ENCODE results near the gene ZNF280D. TPM values are rescaled to one million over a fixed set of nuclear protein-coding genes. Genes with fewer than 3 reads are reported as not detected.

Gene ZNF280D
- total RNA-seq, 1 experiment from 2014 or later = 25.3 TPM

DNA sequence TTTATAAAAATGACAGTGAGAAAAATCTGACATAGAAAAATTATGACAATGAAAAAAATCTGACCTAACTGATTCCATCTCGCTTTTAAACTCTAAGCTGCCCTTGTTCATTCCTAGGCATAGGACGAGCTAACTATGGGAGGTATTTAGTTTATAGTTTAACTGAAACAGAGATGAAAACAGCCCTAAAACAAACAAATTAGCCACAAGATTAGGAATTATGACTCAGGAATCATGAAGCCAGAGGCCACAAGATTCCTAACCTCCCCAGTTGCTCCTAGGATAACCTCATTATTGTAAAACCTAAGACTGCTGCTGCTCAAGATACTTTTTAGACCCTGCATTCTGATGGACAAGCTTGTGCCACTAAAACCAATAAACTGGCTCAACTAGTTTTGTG is 145.6 kb downstream of the ZNF280D start:
- RAD21 ChIA-PET (ENCODE audit: low non-redundant PET in 1 of 2, low total read pairs in 2 of 2, uncharacterized antibody in 2 of 2, unreplicated experiment in 2 of 2) = no interaction called here
- BruUV-seq (replicated peaks) = no TSS peak
- no peaks in the 10 kb centered on the region for H3K4me1 ChIP-seq (ENCODE audit: control insufficient read depth in 1 of 2, insufficient read depth in 2 of 2, low read length in 2 of 2)
- POLR2A ChIA-PET = no interaction called here
- H3K27me3 ChIP-seq (ENCODE audit: insufficient read depth, low read length) = no peaks in the 10 kb centered on the region
- no peak for DNase-seq (ENCODE audit: low read depth, low spot score)
- no peaks in the 10 kb centered on the region for H3K9me2 ChIP-seq (ENCODE audit: insufficient read depth)
- no peaks in the 10 kb centered on the region for H3K79me2 ChIP-seq (ENCODE audit: insufficient read depth, low read length)
- no peaks in the 10 kb centered on the region for H3K36me3 ChIP-seq (ENCODE audit: control insufficient read depth in 1 of 2, insufficient read depth in 2 of 2, low read length in 2 of 2)
- H3K9me3 ChIP-seq (ENCODE audit: control insufficient read depth in 1 of 2, insufficient read depth in 1 of 2, low read depth in 1 of 2, low read length in 2 of 2) = peaks cover 2 to 9% of the 10 kb centered on the region in 2 experiments; a peak in 1 of 4 replicates
- CTCF ChIA-PET = no interaction called here
- H3K4me2 ChIP-seq (ENCODE audit: low read length) = no peak overlapping the region
- no peaks in the 10 kb centered on the region for H4K20me1 ChIP-seq (ENCODE audit: insufficient read depth)
- ATAC-seq = no peak
- no peak overlapping the region for H3K27ac ChIP-seq (ENCODE audit: low read depth, low read length)
- no peak overlapping the region for H3K9ac ChIP-seq (ENCODE audit: low read length)
- H2AFZ ChIP-seq (ENCODE audit: low read depth, low read length, poor library complexity, severe bottlenecking) = no peak overlapping the region
- no peak overlapping the region for H3K4me3 ChIP-seq (replicated peaks in 1 of 2; ENCODE audit: low read depth in 1 of 2, low read length in 2 of 2)
- TF ChIP-seq FOSL1 (IDR thresholded peaks at IDR 0.05; ENCODE audit: low read depth) (no peak), ELF1 (IDR thresholded peaks at IDR 0.05; ENCODE audit: borderline replicate concordance, low read depth) (no peak), EGR1 (IDR thresholded peaks at IDR 0.05; ENCODE audit: low read depth) (no peak), SIN3A (IDR thresholded peaks at IDR 0.05; ENCODE audit: low read depth) (no peak), ZNF274 (IDR thresholded peaks at IDR 0.05; ENCODE audit: low read depth, low read length) (no peak), YY1 (IDR thresholded peaks at IDR 0.05; ENCODE audit: extremely low read depth, insufficient replicate concordance, low read depth, low read length) (no peak), JUND (IDR thresholded peaks at IDR 0.05) (no peak), EZH2 (IDR thresholded peaks at IDR 0.05) (no peak)
- intact Hi-C loops (cut with micrococcal nuclease) = no loop called here

DNA sequence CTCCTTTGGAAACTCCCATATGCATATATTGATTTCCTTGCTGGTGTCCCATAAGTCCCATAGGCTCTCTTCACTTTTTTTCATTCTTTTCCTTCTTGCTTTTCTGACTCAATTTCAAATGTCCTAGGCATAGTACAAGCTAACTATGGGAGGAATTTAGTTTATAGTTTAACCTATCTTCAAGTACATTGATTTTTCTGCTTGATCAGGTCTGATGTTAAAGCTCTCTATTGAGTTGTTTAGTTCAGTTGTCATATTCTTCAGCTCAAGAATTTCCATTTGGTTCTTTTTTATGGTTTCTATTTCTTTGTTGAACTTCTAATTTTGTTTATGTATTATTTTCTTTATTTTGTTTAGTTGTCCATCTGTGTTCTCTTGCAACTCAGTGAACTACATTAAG is 147.1 kb downstream of the ZNF280D start:
- DNase-seq (ENCODE audit: low read depth, low spot score) (no peak), ATAC-seq (no peak)
- Histone ChIP-seq H3K9ac (ENCODE audit: low read length) (no peak overlapping the region), H3K79me2 (ENCODE audit: insufficient read depth, low read length) (no peaks in the 10 kb centered on the region), H3K4me2 (ENCODE audit: low read length) (no peak overlapping the region), H4K20me1 (ENCODE audit: insufficient read depth) (no peaks in the 10 kb centered on the region), H3K4me1 (ENCODE audit: control insufficient read depth in 1 of 2, insufficient read depth in 2 of 2, low read length in 2 of 2) (no peaks in the 10 kb centered on the region), H3K27me3 (ENCODE audit: insufficient read depth, low read length) (no peaks in the 10 kb centered on the region), H3K9me3 (ENCODE audit: control insufficient read depth in 1 of 2, insufficient read depth in 1 of 2, low read depth in 1 of 2, low read length in 2 of 2) (peaks cover 2 to 9% of the 10 kb centered on the region in 2 experiments; a peak in 1 of 4 replicates), H3K36me3 (ENCODE audit: control insufficient read depth in 1 of 2, insufficient read depth in 2 of 2, low read length in 2 of 2) (no peaks in the 10 kb centered on the region), H3K4me3 (replicated peaks in 1 of 2; ENCODE audit: low read depth in 1 of 2, low read length in 2 of 2) (no peak overlapping the region), H3K27ac (ENCODE audit: low read depth, low read length) (no peak overlapping the region), H2AFZ (ENCODE audit: low read depth, low read length, poor library complexity, severe bottlenecking) (no peak overlapping the region), H3K9me2 (ENCODE audit: insufficient read depth) (no peaks in the 10 kb centered on the region)
- BruUV-seq (replicated peaks) = no TSS peak
- ChIA-PET POLR2A (no interaction called here), RAD21 (ENCODE audit: low non-redundant PET in 1 of 2, low total read pairs in 2 of 2, uncharacterized antibody in 2 of 2, unreplicated experiment in 2 of 2) (no interaction called here), CTCF (no interaction called here)
- intact Hi-C loops (cut with micrococcal nuclease) = no loop called here
- TF ChIP-seq, protein P1, sequence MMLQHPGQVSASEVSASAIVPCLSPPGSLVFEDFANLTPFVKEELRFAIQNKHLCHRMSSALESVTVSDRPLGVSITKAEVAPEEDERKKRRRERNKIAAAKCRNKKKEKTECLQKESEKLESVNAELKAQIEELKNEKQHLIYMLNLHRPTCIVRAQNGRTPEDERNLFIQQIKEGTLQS (IDR thresholded peaks at IDR 0.05) = no peak
- no peak for TF ChIP-seq FOSL1 (IDR thresholded peaks at IDR 0.05; ENCODE audit: low read depth)
- TF ChIP-seq ZFX (IDR thresholded peaks at IDR 0.05) = no peak
- TF ChIP-seq, protein P2, sequence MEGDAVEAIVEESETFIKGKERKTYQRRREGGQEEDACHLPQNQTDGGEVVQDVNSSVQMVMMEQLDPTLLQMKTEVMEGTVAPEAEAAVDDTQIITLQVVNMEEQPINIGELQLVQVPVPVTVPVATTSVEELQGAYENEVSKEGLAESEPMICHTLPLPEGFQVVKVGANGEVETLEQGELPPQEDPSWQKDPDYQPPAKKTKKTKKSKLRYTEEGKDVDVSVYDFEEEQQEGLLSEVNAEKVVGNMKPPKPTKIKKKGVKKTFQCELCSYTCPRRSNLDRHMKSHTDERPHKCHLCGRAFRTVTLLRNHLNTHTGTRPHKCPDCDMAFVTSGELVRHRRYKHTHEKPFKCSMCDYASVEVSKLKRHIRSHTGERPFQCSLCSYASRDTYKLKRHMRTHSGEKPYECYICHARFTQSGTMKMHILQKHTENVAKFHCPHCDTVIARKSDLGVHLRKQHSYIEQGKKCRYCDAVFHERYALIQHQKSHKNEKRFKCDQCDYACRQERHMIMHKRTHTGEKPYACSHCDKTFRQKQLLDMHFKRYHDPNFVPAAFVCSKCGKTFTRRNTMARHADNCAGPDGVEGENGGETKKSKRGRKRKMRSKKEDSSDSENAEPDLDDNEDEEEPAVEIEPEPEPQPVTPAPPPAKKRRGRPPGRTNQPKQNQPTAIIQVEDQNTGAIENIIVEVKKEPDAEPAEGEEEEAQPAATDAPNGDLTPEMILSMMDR (IDR thresholded peaks at IDR 0.05 in 2 of 3, conservative IDR thresholded peaks at IDR 0.05 in 1 of 3; ENCODE audit: borderline replicate concordance in 1 of 3, insufficient read depth in 1 of 3, low read depth in 2 of 3, low read length in 2 of 3) = no peak
- TF ChIP-seq POLR2A (IDR thresholded peaks at IDR 0.05; ENCODE audit: borderline replicate concordance, extremely low read depth, insufficient read depth, insufficient read length) = no peak
- TF ChIP-seq POLR2AphosphoS5 (IDR thresholded peaks at IDR 0.05; ENCODE audit: low read depth, low read length) = no peak
- TF ChIP-seq, protein P3, sequence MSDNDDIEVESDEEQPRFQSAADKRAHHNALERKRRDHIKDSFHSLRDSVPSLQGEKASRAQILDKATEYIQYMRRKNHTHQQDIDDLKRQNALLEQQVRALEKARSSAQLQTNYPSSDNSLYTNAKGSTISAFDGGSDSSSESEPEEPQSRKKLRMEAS (IDR thresholded peaks at IDR 0.05) = no peak
- no peak for TF ChIP-seq CEBPB (IDR thresholded peaks at IDR 0.05; ENCODE audit: low read depth)
- TF ChIP-seq, protein P4, sequence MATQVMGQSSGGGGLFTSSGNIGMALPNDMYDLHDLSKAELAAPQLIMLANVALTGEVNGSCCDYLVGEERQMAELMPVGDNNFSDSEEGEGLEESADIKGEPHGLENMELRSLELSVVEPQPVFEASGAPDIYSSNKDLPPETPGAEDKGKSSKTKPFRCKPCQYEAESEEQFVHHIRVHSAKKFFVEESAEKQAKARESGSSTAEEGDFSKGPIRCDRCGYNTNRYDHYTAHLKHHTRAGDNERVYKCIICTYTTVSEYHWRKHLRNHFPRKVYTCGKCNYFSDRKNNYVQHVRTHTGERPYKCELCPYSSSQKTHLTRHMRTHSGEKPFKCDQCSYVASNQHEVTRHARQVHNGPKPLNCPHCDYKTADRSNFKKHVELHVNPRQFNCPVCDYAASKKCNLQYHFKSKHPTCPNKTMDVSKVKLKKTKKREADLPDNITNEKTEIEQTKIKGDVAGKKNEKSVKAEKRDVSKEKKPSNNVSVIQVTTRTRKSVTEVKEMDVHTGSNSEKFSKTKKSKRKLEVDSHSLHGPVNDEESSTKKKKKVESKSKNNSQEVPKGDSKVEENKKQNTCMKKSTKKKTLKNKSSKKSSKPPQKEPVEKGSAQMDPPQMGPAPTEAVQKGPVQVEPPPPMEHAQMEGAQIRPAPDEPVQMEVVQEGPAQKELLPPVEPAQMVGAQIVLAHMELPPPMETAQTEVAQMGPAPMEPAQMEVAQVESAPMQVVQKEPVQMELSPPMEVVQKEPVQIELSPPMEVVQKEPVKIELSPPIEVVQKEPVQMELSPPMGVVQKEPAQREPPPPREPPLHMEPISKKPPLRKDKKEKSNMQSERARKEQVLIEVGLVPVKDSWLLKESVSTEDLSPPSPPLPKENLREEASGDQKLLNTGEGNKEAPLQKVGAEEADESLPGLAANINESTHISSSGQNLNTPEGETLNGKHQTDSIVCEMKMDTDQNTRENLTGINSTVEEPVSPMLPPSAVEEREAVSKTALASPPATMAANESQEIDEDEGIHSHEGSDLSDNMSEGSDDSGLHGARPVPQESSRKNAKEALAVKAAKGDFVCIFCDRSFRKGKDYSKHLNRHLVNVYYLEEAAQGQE (IDR thresholded peaks at IDR 0.05; ENCODE audit: low read depth) = no peak
